LNCAP (cell line): ENCODE results near the gene SIRT3.

Experiments
- TF ChIP-seq, protein P1 (sequence below): fragments of 450-650 bp; IDR thresholded peaks from 2 replicates; pipeline ENCODE4 v1.5.1; 2017; ENCODE audit warnings: mild to moderate bottlenecking

SIRT3 gene

DNA sequence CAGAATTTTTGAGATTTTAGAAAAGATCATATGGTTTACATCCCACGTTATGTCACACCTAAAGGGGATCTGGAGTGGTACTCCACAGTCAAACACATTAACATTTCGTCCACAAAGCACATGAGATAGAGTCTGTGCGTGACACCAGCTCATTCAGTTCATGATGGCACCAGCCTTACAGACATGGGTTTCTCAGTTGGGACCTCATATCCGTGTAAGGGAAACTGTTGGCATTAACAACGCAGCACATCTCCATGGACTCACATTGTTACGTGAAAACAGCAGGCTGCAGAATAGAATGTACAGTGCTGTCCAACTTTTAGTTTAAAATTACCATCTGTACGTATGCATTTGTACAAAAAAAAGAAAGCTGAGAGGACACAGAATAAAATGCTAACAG lies 14.6 kb downstream of the SIRT3 start:
- TF ChIP-seq, protein P1, sequence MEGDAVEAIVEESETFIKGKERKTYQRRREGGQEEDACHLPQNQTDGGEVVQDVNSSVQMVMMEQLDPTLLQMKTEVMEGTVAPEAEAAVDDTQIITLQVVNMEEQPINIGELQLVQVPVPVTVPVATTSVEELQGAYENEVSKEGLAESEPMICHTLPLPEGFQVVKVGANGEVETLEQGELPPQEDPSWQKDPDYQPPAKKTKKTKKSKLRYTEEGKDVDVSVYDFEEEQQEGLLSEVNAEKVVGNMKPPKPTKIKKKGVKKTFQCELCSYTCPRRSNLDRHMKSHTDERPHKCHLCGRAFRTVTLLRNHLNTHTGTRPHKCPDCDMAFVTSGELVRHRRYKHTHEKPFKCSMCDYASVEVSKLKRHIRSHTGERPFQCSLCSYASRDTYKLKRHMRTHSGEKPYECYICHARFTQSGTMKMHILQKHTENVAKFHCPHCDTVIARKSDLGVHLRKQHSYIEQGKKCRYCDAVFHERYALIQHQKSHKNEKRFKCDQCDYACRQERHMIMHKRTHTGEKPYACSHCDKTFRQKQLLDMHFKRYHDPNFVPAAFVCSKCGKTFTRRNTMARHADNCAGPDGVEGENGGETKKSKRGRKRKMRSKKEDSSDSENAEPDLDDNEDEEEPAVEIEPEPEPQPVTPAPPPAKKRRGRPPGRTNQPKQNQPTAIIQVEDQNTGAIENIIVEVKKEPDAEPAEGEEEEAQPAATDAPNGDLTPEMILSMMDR: no peak

DNA sequence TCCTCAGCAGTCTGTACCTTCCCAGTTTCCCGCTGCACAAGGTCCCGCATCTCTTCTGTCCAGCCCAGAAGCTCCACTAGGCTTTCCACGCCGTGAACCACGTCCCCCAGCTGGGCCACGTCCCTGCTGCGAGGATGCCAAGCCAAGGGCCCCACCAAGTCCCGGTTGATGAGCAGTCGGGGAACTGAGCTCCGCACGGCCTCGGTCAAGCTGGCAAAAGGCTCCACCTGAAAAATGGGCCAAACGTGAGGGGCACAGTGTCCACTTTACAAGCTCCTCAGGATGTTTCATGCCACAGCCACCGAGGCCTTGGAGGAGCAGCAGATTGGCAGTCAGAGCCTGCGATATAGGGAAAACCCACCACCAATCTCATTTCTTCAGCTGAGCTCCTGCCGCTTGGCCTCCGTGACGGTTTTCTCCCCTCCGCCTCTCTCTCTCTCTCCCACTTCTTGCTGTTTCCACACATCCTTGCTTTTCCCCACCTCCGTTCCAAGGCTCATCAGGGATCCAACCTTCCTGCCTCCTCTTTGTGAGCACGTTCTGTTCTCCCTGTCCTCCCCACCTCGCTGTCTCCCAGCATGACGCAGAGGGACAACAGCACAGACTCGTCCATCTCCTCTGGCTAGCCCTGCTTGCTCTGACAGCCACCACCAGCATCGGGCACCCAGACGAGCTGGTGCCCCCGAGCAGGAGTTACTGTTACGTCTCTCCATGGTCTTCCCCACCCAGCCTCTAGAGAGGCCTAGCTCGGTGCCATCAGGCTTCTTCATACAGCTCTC lies 17.1 kb downstream of the SIRT3 start:
- TF ChIP-seq, protein P1: no peak

DNA sequence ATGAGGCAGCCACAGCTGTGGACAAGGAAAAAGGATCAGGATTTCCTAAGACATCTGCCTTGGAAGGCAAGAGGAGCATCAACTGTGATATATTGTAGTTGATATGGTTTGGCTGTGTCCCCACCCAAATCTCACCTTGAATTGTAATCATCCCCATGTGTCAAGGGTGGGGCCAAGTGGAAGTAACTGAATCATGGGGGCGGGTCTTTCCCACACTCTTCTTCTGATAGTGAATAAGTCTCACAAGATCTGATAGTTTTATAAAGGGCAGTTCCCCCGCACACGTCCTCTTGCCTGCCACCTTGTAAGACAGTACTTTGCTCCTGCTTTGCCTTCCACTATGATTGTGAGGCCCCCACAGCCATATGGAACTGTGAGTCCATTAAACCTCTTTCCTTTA lies 18.4 kb downstream of the SIRT3 start:
- TF ChIP-seq, protein P1: no peak

DNA sequence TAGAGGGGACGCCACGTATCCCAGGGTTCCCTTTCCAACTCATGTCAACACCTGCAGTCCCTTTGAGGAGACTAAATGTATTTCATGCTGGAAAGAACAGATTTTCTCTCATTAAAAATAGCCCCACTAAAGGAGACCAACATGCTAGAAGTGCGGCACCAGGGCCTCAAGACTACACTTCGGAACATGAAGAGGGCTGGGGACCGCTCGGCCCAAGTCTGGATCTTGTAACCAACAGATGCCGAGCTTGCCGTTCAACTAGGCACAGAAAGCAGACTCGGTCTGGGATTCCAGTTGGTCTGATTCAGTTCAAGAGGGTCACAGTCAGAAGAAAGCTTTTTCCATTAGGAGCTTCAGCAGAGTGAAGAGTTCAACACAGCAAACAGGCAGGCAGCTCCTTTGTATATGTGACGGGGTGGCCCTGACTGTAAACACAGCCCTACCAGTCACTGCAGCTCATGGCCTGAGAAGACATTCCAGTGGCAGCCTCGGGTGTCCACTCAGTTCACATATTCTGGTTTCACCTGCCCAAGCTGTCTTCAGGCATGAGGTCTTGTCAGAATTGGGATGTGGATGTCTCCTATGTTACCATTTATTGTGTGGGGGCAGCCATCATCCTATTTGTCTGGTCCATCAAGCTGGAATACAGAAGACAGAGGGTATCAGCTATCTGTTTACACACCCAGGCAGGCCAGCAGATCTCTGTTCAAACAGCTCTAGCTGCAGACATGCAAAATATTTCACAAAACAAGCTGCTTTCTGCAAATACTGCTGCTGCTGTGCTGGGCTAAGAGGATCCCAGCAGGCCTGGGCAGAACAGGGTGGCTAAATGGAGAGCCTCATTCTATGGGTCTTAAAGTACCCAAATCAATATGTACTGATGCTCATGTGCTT lies 19.8 kb downstream of the SIRT3 start:
- TF ChIP-seq, protein P1: no peak

DNA sequence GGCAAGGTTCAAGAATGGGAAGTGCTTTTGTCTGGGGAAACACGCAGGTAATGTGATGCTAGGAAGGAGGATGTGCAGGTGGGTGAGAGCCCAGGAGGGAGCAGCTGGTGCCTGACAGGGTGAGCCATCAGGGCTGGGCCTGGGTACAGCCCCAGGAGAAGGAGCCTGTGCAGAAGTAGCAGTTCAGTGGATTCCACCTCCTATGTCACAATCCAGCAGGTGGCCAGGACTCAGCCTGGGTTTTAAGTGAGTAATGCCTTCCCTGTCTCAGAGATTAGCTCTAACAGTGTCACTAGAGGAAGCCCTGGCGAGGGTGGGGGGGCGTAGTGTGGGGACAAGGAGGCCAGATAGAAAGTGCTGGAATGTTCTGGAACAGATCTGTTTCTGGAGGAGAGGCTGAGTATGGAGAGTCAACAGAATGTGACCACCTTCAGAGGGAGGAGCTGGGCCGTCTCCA lies 20.5 kb downstream of the SIRT3 start:
- TF ChIP-seq, protein P1: no peak

DNA sequence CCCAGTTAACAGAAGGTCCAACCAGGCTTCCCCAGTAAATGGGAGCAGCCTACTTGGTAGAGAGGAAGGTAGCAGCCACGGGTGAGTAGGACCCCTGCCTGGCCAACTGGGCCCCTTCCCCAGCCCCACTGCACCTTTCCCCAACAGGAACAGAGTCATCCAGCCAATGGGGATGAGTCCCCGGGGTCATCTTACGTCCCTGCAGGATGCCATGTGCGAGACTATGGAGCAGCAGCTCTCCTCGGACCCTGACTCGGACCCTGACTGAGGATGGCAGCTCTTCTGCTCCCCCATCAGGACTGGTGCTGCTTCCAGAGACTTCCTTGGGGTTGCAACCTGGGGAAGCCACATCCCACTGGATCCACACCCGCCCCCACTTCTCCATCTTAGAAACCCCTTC lies 22.1 kb downstream of the SIRT3 start:
- TF ChIP-seq, protein P1: no peak

DNA sequence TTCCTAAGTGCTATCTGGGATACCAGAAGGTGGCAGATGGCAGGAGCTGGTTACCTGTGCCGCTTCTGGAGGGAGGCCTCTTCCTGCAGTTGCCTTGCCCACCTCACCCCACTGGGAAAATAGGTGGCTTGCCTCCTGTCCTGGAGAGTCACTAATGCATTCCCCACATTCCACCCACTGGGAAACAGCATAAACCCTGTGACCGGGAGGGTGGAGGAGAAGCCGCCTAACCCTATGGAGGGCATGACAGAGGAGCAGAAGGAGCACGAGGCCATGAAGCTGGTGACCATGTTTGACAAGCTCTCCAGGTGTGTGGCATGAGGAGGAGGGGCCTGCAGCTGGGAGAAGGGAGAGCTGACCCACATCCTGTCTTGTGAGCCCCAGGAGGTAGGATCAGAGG lies 23.0 kb downstream of the SIRT3 start:
- TF ChIP-seq, protein P1: no peak
